ENCODE measurements around the gene KLHL21. TPM values are rescaled to one million over a fixed set of nuclear protein-coding genes. Genes with fewer than 3 reads are reported as not detected.

KLHL21 gene
- total RNA-seq, 1 experiment from 2014 or later = 24.4 TPM

GRCh38 chr1:6585841-6586240 lies 16.8 kb downstream of the KLHL21 start:
- no peak overlapping the region for H3K27ac ChIP-seq
- POLR2A ChIA-PET (ENCODE audit: unreplicated experiment) = no interaction called here
- no peaks in the 10 kb centered on the region for H3K9me3 ChIP-seq (ENCODE audit: insufficient read depth, low read depth)
- no peaks in the 10 kb centered on the region for H3F3A ChIP-seq (ENCODE audit: insufficient read depth, low read depth)
- no peak for TF ChIP-seq CTCF (conservative IDR thresholded peaks at IDR 0.05)
- TF ChIP-seq EZH2 (IDR thresholded peaks at IDR 0.05; ENCODE audit: low read depth) = no peak
- H3K4me3 ChIP-seq = no peak overlapping the region
- no peaks in the 10 kb centered on the region for H4K20me1 ChIP-seq (ENCODE audit: insufficient read depth)
- no peaks in the 10 kb centered on the region for H3K36me3 ChIP-seq (ENCODE audit: low read depth)
- no TSS peak for BruUV-seq (replicated peaks)
- DNase-seq = no peak
- CTCF ChIA-PET = no interaction called here
- H3K79me2 ChIP-seq (ENCODE audit: low read depth) = peaks cover 4% of the 10 kb centered on the region; the same call in 1 of the 2 replicates
- H2AFZ ChIP-seq = no peak overlapping the region
- intact Hi-C loops (cut with micrococcal nuclease; ENCODE audit: unreplicated experiment) = no loop called here
- H3K4me2 ChIP-seq = no peak overlapping the region
- H3K9me2 ChIP-seq (ENCODE audit: insufficient read depth) = no peaks in the 10 kb centered on the region
- peaks cover 5% of the 10 kb centered on the region for H3K4me1 ChIP-seq (replicated peaks; ENCODE audit: insufficient read depth)
- no peaks in the 10 kb centered on the region for H3K27me3 ChIP-seq (ENCODE audit: insufficient read depth, low read depth)

- TF ChIP-seq EZH2 (IDR thresholded peaks at IDR 0.05; ENCODE audit: low read depth) (no peak), CTCF (conservative IDR thresholded peaks at IDR 0.05) (no peak)
- no peak for DNase-seq
- Histone ChIP-seq H3K9me2 (ENCODE audit: insufficient read depth) (no peaks in the 10 kb centered on the region), H4K20me1 (ENCODE audit: insufficient read depth) (no peaks in the 10 kb centered on the region), H2AFZ (no peak overlapping the region), H3K9me3 (ENCODE audit: insufficient read depth, low read depth) (no peaks in the 10 kb centered on the region), H3K4me1 (replicated peaks; ENCODE audit: insufficient read depth) (peaks cover 8% of the 10 kb centered on the region), H3F3A (ENCODE audit: insufficient read depth, low read depth) (no peaks in the 10 kb centered on the region), H3K27ac (no peak overlapping the region), H3K36me3 (ENCODE audit: low read depth) (no peaks in the 10 kb centered on the region), H3K79me2 (ENCODE audit: low read depth) (peaks cover 10% of the 10 kb centered on the region), H3K27me3 (ENCODE audit: insufficient read depth, low read depth) (no peaks in the 10 kb centered on the region), H3K4me2 (no peak overlapping the region), H3K4me3 (no peak overlapping the region)
- ChIA-PET POLR2A (ENCODE audit: unreplicated experiment) (no interaction called here), CTCF (no interaction called here)
- intact Hi-C loops (cut with micrococcal nuclease; ENCODE audit: unreplicated experiment) = no loop called here
- BruUV-seq (replicated peaks) = no TSS peak
Observed at GRCh38 chr1:6585081-6585722, 17.5 kb downstream of the KLHL21 start.

DNA sequence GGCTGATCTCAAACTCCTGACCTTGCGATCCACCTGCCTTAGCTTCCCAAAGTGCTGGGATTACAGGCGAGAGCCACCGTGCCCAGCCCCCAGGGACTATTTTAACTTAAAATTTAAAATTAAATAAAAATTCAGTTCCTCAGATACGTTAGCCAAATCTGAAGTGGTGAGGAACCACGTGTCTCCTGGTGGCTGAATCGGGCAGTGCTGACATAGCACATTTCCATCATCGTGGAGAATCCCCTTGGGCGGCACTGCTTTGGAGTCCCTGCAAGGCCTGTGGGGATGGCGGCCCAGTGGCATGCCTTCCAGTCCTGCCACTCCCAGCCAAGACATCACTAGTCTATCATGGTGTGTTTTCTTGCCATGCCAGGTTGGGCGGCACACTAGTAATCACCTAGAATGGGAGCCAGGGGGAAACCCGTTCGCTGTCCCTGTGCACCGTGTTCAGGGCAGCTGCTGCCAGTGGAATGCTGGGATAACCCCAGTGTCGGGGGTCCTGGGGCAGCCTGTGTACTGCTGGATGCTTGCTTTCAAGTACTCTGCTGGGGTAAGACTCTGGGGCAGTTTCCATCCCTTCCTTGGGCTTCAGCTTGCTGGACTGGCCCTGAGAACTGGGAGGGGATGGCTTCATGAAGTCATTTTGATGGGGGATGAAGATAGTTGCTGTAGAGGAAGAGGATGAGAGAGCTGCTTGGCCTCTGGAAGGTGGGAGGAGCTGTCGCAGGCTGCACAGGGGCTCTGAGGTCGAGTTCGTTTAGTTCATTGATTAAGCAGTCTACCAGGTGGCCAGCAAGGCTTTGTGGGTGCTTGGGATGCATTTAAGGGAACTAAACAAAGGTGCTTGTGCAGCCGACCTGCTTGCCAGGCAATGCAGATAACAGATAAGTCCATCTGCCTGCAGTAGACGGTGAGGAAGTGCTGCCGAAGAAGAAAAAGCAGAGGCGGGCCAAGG lies 18.3 kb downstream of the KLHL21 start:
- DNase-seq = no peak
- intact Hi-C loops (cut with micrococcal nuclease; ENCODE audit: unreplicated experiment) = no loop called here
- H3K9me2 ChIP-seq (ENCODE audit: insufficient read depth) = no peaks in the 10 kb centered on the region
- no TSS peak for BruUV-seq (replicated peaks)
- peaks cover 11% of the 10 kb centered on the region for H3K79me2 ChIP-seq (ENCODE audit: low read depth)
- no peak overlapping the region for H3K4me3 ChIP-seq
- no peaks in the 10 kb centered on the region for H3F3A ChIP-seq (ENCODE audit: insufficient read depth, low read depth)
- no peak overlapping the region for H3K27ac ChIP-seq
- CTCF ChIA-PET = interaction anchor here (0.6 kb wide), 1 partner anchor 16 kb away, joined by 3 read pairs; no protein-coding TSS in a partner anchor
- H2AFZ ChIP-seq = no peak overlapping the region
- POLR2A ChIA-PET (ENCODE audit: unreplicated experiment) = no interaction called here
- no peak overlapping the region for H3K4me2 ChIP-seq
- H3K4me1 ChIP-seq (replicated peaks; ENCODE audit: insufficient read depth) = peaks cover 8% of the 10 kb centered on the region
- TF ChIP-seq CTCF (conservative IDR thresholded peaks at IDR 0.05) (no peak), EZH2 (IDR thresholded peaks at IDR 0.05; ENCODE audit: low read depth) (no peak)
- H4K20me1 ChIP-seq (ENCODE audit: insufficient read depth) = no peaks in the 10 kb centered on the region
- no peaks in the 10 kb centered on the region for H3K36me3 ChIP-seq (ENCODE audit: low read depth)
- no peaks in the 10 kb centered on the region for H3K9me3 ChIP-seq (ENCODE audit: insufficient read depth, low read depth)
- H3K27me3 ChIP-seq (ENCODE audit: insufficient read depth, low read depth) = no peaks in the 10 kb centered on the region

Data from PC-9 (cell line).